ENCODE results near the gene FUS.

Gene FUS

GRCh38 chr16:31196324-31197088 lies 16.6 kb downstream of the FUS start:
- H3K4me3 ChIP-seq (replicated peaks; ENCODE audit: insufficient read depth, low read length), result no peak overlapping the region
- H3K27me3 ChIP-seq (ENCODE audit: insufficient read depth, poor library complexity, severe bottlenecking), result no peaks in the 10 kb centered on the region
- H3K27ac ChIP-seq (replicated peaks), result no peak overlapping the region
- peak in 1 of 2 experiments; percentile 58 for DNase-seq (ENCODE audit: low read depth in 1 of 2, low spot score in 1 of 2)
- TF ChIP-seq POLR2AphosphoS5 (IDR thresholded peaks at IDR 0.05; ENCODE audit: low read depth) (peak; percentile 88), REST (IDR thresholded peaks at IDR 0.05; ENCODE audit: insufficient replicate concordance, low read depth) (no peak)

- DNase-seq (ENCODE audit: low read depth in 1 of 2, low spot score in 1 of 2), result no peak
- Histone ChIP-seq H3K4me3 (replicated peaks; ENCODE audit: insufficient read depth, low read length) (no peak overlapping the region), H3K27me3 (ENCODE audit: insufficient read depth, poor library complexity, severe bottlenecking) (no peaks in the 10 kb centered on the region), H3K27ac (replicated peaks) (no peak overlapping the region)
- no peak for TF ChIP-seq SPI1 (IDR thresholded peaks at IDR 0.05; ENCODE audit: borderline replicate concordance, low read depth)
- no peak for TF ChIP-seq CTCF (IDR thresholded peaks at IDR 0.05; ENCODE audit: insufficient read depth, low read length)
- TF ChIP-seq POLR2AphosphoS5 (IDR thresholded peaks at IDR 0.05; ENCODE audit: low read depth), result no peak; the same call in 1 of the 2 replicates
- no peak for TF ChIP-seq GABPA (IDR thresholded peaks at IDR 0.05; ENCODE audit: low read depth)
- TF ChIP-seq REST (IDR thresholded peaks at IDR 0.05; ENCODE audit: insufficient replicate concordance, low read depth), result no peak
Measured at GRCh38 chr16:31198207-31198882, 18.4 kb downstream of the FUS start.

GRCh38 chr16:31199430-31200041 lies 19.6 kb downstream of the FUS start:
- no peak for TF ChIP-seq CTCF (IDR thresholded peaks at IDR 0.05; ENCODE audit: insufficient read depth, low read length)
- TF ChIP-seq REST (IDR thresholded peaks at IDR 0.05; ENCODE audit: insufficient replicate concordance, low read depth), result no peak
- TF ChIP-seq SPI1 (IDR thresholded peaks at IDR 0.05; ENCODE audit: borderline replicate concordance, low read depth), result no peak
- no peak; the same call in 1 of the 2 replicates for TF ChIP-seq POLR2AphosphoS5 (IDR thresholded peaks at IDR 0.05; ENCODE audit: low read depth)
- no peak for TF ChIP-seq GABPA (IDR thresholded peaks at IDR 0.05; ENCODE audit: low read depth)
- H3K27ac ChIP-seq (replicated peaks), result no peak overlapping the region; the same call in 1 of the 2 replicates
- no peak for DNase-seq (ENCODE audit: low read depth in 1 of 2, low spot score in 1 of 2)
- no peaks in the 10 kb centered on the region for H3K27me3 ChIP-seq (ENCODE audit: insufficient read depth, poor library complexity, severe bottlenecking)
- H3K4me3 ChIP-seq (replicated peaks; ENCODE audit: insufficient read depth, low read length), result no peak overlapping the region
